Right lobe of liver (tissue), 6 donors: Measurements from ENCODE around the gene RPL13A. TPM values are rescaled to one million over a fixed set of nuclear protein-coding genes. Genes with fewer than 3 reads are reported as not detected.

Experiments used
- ATAC-seq, 4 donors: fragments of 200-7000 bp; cut with Tn5 transposase; one replicate each; pipeline ENCODE4 v1.9.1; 2020; ENCODE audit warnings: mild to moderate bottlenecking in 4 of 4, moderate library complexity in 4 of 4
- DNase-seq, 3 donors: peaks; one replicate each; pipeline ENCODE4 v3.0.0-alpha.2; 2020
- H3K27ac ChIP-seq, 3 donors: fragments of 200-600 bp; one replicate each; pipeline ENCODE4 v1.8.0; 2022
- H3K27me3 ChIP-seq, 2 donors: fragments of 200-600 bp; one replicate each; pipeline ENCODE4 v1.8.0; 2022
- H3K36me3 ChIP-seq, 4 donors: fragments of 200-600 bp; sonication (generic) in 1 of 4; one replicate each; pipeline versions ENCODE4 v1.5.1 to v1.8.0; 2017 to 2022; ENCODE audit warnings: control low read depth in 1 of 4
- H3K4me1 ChIP-seq, 4 donors: fragments of 200-600 bp; sonication (generic) in 1 of 4; one replicate each; pipeline versions ENCODE4 v1.5.1 to v1.8.0; 2017 to 2022; ENCODE audit warnings: control low read depth in 1 of 4
- H3K4me3 ChIP-seq, 3 donors: fragments of 200-600 bp; one replicate each; pipeline ENCODE4 v1.8.0; 2022
- H3K9me3 ChIP-seq, 4 donors: fragments of 200-600 bp; sonication (generic) in 1 of 4; one replicate each; pipeline versions ENCODE4 v1.5.1 to v1.8.0; 2017 to 2022; ENCODE audit warnings: control low read depth in 1 of 4
- CTCF ChIP-seq, 4 donors: fragments of 200-600 bp in 3 of 4; fragments of 450-650 bp in 1 of 4; IDR thresholded peaks; one replicate each; pipeline versions ENCODE4 v1.5.1 to v1.8.0; 2016 to 2022; ENCODE audit warnings: antibody characterized with exemption in 4 of 4, mild to moderate bottlenecking in 2 of 4
- POLR2A ChIP-seq: fragments of 450-650 bp; IDR thresholded peaks from one replicate; pipeline ENCODE4 v1.6.1; 2017; ENCODE audit warnings: antibody characterized with exemption, mild to moderate bottlenecking
- WGBS: methylation state at CpG from one replicate; pipeline ENCODE4 v1.1.6; 2018; ENCODE audit warnings: low coverage, low lambda C conversion rate; ENCODE audit not compliant: insufficient coverage; ENCODE audit errors: missing lambda C conversion rate; 5-methylcytosine and 5-hydroxymethylcytosine counted together
- intact Hi-C, 2 donors: fragments of 100-400 bp; cut with DNase I; formaldehyde crosslinking; loops; one replicate each; pipeline versions ENCODE4 v1.11.2 to v1.14.1; 2022
- total RNA-seq, 6 experiments: library from RNA; depleted of rRNA in 2 of 6; stranded (reverse); fragments of >200 nt in 2 of 6; fragmentation: NEBNext Ultra II Directional in 3 of 6; extraction: Animal tissue kit (Norgen Biotek cat#: 25700) in 3 of 6; gene quantifications; one replicate each; pipeline versions ENCODE4 v1.1.0 to v1.2.4, GENCODE V29; 2016 to 2023
- donor health status: DM: no; HTN: yes; CAD: no.
- donor health status: DM: no; HTN: no; CAD: no.
- donor health status: DM: no; HTN: no; CAD: no.
- donor health status: DM: no; HTN: yes; CAD: no.
- donor health status: DM: no; HTN: yes; CAD: no.

RPL13A gene
- total RNA-seq, 6 experiments from 2014 or later = 675 to 992 (median 801) TPM

- Histone ChIP-seq H3K27ac (no peak overlapping the region), H3K9me3 (no peaks in the 10 kb centered on the region), H3K4me3 (no peak overlapping the region), H3K36me3 (peaks cover 0 to 12% (median 0%) of the 10 kb centered on the region in 4 donors), H3K4me1 (no peaks in the 10 kb centered on the region), H3K27me3 (no peaks in the 10 kb centered on the region)
- TF ChIP-seq POLR2A = no peak
- TF ChIP-seq CTCF (IDR thresholded peaks at IDR 0.05) = no peak
- ATAC-seq (peak in 1 of 4 donors; percentile 8), DNase-seq (no peak)
- intact Hi-C loops = no loop called here
- WGBS = 80% methylated on average over 1 of the region's 37 CpGs
Observed at GRCh38 chr19:49461656-49462055, 25.8 kb upstream of the RPL13A start.

GRCh38 chr19:49462492-49462891 lies 24.9 kb upstream of the RPL13A start:
- 90% methylated on average over 11 of the region's 12 CpGs for WGBS
- H3K36me3 ChIP-seq = peaks cover 0 to 12% (median 0%) of the 10 kb centered on the region in 4 donors
- ATAC-seq = no peak

DNA sequence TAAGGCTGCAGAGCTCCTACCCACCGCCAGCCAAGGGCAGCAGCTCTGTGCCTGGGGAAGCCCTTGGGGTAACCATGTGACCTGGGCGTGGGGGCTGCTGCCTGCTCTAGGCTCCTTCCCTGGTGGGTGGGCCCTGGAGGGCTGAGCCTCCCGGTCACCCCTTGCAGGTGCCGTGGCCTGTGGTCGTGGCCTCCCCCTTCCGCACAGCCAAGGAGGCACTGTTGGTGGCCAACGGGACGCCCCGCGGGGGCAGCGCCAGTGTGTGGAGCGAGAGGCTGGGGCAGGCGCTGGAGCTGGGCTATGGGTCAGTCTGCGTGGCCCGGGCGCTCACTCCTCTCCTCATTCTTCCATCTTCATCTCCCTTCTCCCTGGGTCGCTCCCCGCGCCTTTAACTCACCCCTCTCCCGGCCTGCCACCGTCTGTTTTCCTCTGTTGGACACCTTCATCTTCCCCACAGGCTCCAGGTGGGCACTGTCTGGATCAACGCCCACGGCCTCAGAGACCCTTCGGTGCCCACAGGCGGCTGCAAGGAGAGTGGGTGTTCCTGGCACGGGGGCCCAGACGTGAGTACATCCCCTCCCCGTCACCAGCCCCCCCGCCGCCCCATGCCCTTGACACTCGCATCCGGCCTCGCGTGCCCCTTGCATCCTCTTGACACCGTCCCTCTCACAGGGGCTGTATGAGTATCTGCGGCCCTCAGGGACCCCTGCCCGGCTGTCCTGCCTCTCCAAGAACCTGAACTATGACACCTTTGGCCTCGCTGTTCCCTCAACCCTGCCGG lies 23.3 kb upstream of the RPL13A start:
- WGBS = 95% methylated on average over 18 of the region's 39 CpGs

More at GRCh38 chr19:49462492-49462891, 24.9 kb upstream of the RPL13A start:
- TF ChIP-seq POLR2A (no peak), CTCF (IDR thresholded peaks at IDR 0.05) (no peak)
- intact Hi-C loops = no loop called here
- H3K4me1 ChIP-seq = no peaks in the 10 kb centered on the region
- DNase-seq = no peak
- H3K27ac ChIP-seq = no peak overlapping the region
- H3K9me3 ChIP-seq = no peaks in the 10 kb centered on the region
- H3K4me3 ChIP-seq = no peak overlapping the region
- H3K27me3 ChIP-seq = no peaks in the 10 kb centered on the region

GRCh38 chr19:49465371-49465770 lies 22.0 kb upstream of the RPL13A start:
- H3K4me3 ChIP-seq = no peak overlapping the region
- H3K27me3 ChIP-seq = no peaks in the 10 kb centered on the region
- DNase-seq = no peak
- no peaks in the 10 kb centered on the region for H3K9me3 ChIP-seq
- WGBS = no CpG with 5 or more reads among the region's 3 CpGs
- intact Hi-C loops = no loop called here
- H3K4me1 ChIP-seq = no peaks in the 10 kb centered on the region
- no peak overlapping the region for H3K27ac ChIP-seq
- no peak for ATAC-seq
- peaks cover 0 to 3% (median 0%) of the 10 kb centered on the region in 4 donors for H3K36me3 ChIP-seq
- TF ChIP-seq CTCF (IDR thresholded peaks at IDR 0.05) (no peak), POLR2A (no peak)

More for the DNA sequence above, 23.3 kb upstream of the RPL13A start:
- Histone ChIP-seq H3K4me1 (no peaks in the 10 kb centered on the region), H3K27me3 (no peaks in the 10 kb centered on the region), H3K4me3 (no peak overlapping the region), H3K36me3 (peaks cover 0 to 12% (median 0%) of the 10 kb centered on the region in 4 donors), H3K9me3 (no peaks in the 10 kb centered on the region), H3K27ac (no peak overlapping the region)
- TF ChIP-seq CTCF (IDR thresholded peaks at IDR 0.05) (no peak), POLR2A (no peak)
- ATAC-seq = peak in 2 of 4 donors; percentile 9 to 11
- DNase-seq = no peak
- intact Hi-C loops = no loop called here
